GM18870 (cell line): ENCODE data around the gene DCAF12L2.
"Not testable (repeated sequence)": the region's sequence is repeated elsewhere in the genome, so short reads cannot be mapped to it uniquely, and the experiment has no call there.

Experiments used
- ATAC-seq: cut with Tn5 transposase; IDR thresholded peaks from one replicate; pipeline ENCODE4 v1.9.1; 2021; ENCODE audit warnings: moderate library complexity; ENCODE audit not compliant: unreplicated experiment

The DCAF12L2 gene

DNA sequence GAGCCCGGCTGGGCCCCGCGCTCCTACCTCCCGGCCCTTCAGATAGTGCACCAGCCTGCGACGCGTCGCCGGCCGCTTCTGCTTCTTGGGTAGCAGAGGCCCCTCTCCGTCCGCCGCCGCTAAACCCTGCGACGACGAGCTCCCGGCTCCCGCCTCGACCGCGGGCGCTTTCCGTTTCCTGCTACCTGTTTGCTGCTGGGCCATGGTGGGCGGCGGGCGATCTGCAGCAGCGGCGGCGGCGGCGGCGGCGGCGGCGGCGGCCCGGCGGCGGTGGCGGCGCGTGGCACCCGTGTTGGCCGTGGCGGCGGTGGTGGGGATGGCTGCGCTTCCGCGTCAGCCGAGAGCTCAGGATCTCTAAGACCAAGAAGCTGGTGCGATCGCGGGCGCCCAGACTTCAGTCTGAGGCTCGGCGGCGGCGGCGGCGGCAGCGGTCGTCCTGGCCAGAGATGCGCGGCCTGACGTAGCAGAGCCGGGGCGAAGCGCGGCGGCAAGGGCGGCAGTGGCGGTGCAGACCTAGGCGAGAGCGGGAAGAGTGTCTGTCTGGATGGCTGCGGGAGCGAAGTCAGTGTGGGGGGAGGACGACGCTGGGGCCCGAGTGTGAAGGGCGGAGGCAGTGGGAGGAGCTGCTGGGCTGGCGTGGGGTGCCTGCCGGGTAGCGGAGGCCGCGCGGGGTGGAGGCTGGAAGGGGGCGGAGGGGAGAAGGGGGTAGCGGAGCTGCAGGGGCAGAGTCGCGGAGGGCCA, at the start of gene DCAF12L2:
Gene DCAF12L2, minus strand, starts transcription at position 569 of the 741 bp plus-strand sequence. Its CDS starts 365 bp downstream, at position 204.
- ATAC-seq: no peak

DNA sequence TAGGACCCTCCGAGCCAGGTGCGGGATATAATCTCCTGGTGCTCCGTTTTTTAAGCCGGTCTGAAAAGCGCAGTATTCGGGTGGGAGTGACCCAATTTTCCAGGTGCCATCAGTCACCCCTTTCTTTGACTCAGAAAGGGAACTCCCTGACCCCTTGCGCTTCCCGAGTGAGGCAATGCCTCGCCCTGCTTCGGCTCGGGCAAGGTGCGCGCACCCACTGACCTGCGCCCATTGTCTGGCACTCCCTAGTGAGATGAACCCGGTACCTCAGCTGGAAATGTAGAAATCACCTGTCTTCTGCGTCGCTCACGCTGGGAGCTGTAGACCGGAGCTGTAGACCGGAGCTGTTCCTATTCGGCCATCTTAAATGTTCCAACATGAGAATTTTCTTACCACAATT, 24.8 kb upstream of the DCAF12L2 start:
- ATAC-seq: not testable (repeated sequence)

DNA sequence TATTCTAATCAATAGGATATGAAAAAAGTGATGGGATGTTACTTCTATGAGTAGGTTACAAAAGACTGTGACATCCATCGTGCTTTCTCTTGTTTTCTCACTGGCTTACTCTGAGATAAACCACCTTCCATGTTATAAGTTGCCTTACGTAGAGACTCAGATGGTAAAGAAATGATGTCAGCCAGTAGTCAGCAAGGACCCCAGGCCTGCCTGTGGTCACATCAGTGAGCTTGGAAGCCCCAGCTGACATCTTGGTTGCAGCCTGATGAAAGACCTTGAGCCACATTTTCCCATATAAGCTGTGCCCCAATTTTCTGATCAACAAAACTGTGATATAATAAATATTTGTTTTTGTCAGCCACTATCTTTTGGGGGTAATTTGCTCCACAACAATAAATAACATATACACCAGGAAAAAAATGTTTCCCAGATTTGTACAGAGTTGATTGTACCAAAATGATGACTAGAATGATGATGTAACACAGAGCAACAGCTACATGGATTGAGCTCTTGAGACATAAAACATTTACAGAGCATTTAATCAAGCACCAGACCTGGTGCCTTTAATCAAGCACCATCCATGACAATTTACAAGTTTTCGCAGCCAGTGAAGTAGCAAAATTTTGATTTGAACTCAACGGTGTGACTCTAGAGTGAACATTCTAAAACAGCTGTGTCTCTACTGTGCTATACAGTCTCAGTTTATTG, 11.2 kb upstream of the DCAF12L2 start:
- ATAC-seq: no peak

DNA sequence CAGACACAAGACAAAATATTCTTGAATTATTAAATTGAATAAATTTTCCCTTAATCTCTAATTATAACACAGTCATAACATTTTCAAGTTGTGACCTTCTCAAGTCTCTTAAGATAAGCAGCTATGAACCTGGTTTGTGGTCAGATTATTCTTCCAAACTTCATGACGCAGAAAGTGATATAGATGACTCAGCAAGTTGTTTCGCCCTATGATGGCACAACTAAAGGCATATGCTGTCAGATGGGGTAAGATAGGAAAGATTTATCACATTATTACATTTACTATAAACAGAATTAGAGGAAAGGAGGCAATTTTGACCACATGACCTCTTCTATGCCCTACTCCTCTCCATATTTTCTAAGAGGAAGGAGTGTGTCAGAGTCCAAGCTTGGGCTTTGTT, 4.6 kb upstream of the DCAF12L2 start:
- no peak for ATAC-seq

DNA sequence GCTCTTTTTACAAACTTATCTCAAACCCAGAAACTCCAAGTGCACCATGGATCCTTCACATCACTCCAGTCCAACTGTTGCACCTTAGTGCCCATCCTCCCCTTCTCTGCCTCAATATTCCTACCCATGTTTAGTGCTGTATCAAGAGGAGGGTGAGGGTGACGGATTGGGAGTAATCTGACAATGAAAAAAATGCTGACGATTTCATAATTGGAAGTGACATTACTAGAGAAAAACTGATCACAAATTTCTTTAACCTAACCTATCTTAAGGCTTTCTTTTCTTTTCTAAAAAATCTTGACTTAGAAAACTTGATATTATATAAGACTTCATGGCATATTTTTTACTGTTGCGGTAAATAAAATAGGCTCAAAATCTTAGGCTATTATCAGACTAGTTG, 1.5 kb upstream of the DCAF12L2 start:
- ATAC-seq: no peak

DNA sequence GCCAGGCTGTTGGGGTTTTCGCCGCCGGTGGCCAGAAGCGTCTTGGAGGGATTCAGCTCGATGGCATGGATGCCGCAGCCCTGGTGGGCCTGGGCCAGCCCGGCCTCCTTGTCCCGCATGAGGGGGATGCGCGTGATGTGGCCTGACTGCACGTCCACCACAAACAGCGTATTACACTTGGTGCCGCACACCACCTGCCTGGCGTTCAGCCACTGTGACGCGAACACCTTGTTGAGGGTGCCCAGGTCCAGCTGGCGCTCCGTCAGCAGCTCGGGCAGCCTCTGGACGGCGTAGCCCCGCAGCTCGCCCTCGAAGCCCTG, 728 bp downstream of the DCAF12L2 start:
- ATAC-seq: no peak

DNA sequence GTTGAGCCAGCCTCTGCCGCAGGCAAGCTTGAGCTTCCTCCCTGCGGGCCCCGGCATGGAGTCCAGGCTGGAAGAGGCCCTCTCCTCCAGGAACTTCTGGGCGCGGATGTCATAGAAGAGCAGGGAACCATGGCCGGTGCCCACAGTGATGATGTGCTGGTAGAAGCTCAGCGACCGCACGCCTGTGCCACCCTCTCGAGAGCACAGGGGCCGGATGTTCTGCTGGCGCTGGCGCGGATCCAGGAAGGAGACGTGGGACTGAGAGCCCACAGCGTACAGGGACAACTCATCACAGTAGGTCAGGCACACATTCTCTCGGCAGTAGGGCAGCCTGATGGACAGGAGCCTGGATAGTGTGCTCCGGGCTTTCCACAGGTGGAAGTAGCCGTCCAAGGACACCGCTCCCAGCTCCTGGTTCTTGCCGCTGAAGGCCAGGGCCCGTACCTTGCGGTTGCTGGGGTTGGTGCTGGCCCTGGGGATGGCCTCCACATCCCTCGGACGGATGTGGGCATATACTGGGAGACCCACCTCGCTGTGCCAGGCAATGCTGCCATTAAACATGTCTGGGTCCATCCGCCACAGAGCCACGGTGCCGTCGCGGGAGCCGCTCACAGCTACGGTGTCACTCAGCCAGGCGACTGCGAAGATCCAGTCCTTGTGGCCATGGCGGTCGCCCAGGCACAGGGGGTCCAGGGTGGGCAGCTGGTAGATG, 1.2 kb downstream of the DCAF12L2 start:
- ATAC-seq: no peak

DNA sequence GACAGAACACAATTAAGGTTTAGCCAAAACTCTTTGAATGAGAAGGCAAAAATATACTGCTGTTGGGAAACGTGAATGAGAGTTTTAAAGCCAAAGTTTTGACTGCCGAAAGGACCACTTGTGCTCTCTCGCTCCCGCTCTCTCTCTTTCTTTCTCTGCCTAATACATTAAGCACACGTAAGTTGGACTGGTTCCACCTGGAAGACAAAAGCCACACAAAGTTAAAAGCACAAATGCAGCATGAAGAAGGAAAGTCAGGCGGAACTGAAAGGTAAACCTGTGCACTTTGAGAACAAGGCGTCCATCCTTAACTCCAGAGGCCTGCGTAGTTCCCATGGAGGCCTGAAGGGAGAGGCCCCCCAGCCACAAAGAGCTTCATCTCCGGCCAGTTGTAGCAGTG, 1.9 kb downstream of the DCAF12L2 start:
- ATAC-seq: no peak

DNA sequence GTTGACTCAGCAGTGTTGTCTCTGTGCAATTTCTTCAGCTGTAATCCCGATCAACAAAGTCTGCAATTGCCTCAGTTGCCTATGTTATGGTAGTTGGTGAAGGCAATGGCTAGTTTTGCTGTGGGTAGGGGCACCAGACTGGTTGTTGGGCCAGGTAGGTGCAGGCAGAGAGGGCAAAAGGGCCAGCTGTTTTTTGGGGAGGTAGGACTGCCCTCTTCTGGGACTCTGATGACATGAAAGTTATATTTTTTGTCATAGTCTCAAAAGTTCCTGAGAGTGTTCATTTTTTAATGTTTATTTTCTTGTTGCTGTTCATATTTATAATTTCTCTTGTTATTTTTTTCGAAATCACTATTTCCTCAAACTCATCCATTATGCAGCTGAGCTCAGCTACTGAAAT, 25.1 kb downstream of the DCAF12L2 start:
- no peak for ATAC-seq

DNA sequence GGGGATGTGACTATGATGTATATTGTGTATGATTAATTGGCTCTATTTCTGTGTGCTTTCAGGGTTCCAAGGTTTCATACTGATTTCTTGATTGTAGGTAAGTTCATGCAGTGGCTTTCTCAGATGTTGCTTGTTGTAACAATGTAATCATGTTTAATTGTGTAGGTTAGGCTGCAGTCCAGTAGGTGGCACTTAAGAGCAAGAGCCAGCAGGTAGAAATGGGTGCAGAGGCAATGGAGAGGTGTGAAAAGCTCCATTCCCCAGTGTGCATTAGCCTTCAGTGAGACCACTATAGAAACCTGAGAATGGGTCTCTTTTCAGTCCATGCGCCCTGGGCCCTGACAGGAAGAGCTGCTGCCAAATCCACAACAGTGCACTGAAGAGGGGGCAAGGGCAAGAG, 28.2 kb downstream of the DCAF12L2 start:
- ATAC-seq: peak; percentile 55

DNA sequence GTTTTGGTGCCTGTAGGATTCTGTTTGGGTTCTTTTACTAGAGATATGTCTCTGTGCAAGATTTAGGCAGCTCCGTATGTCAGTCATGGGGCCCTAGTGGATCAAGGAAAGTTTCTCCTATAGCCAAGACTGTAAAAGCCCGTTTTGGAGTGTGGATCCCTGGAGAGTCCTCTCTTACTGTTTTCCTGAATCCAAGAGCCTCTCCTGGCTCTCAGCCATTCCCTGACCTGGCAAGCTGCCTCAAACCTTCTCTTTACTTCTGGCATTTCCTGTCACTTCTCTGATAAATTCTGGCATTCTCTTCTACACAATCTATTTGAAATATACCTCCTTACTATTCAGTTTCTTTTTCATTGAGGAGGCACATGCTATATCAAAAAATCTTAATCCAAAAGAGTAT, 41.4 kb downstream of the DCAF12L2 start:
- ATAC-seq: no peak
